ENCODE results near the gene AJM1.

DNA sequence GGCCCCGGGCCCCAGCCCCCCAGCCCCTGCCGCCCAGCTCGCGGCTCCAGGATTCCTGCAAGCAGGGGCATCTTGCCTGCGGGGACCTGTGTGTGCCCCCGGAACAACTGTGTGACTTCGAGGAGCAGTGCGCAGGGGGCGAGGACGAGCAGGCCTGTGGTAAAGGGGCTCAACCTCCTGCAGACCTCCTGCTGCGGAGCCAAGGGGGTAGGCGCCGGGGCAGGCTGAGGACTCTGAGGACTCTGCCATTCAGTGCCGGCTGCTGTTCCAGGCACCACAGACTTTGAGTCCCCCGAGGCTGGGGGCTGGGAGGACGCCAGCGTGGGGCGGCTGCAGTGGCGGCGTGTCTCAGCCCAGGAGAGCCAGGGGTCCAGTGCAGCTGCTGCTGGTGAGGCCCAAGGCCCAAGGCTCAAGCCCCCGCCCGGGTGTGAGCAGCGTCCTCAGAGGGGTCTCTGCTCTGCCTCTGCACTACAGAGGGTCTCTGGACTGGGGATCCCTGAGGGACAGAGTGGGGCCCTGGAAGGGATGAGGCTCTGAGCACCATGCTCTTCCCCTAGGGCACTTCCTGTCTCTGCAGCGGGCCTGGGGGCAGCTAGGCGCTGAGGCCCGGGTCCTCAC lies 13.3 kb downstream of the AJM1 start:
- no peak for TF ChIP-seq POLR2A (IDR thresholded peaks at IDR 0.05)
- TF ChIP-seq, protein P1, sequence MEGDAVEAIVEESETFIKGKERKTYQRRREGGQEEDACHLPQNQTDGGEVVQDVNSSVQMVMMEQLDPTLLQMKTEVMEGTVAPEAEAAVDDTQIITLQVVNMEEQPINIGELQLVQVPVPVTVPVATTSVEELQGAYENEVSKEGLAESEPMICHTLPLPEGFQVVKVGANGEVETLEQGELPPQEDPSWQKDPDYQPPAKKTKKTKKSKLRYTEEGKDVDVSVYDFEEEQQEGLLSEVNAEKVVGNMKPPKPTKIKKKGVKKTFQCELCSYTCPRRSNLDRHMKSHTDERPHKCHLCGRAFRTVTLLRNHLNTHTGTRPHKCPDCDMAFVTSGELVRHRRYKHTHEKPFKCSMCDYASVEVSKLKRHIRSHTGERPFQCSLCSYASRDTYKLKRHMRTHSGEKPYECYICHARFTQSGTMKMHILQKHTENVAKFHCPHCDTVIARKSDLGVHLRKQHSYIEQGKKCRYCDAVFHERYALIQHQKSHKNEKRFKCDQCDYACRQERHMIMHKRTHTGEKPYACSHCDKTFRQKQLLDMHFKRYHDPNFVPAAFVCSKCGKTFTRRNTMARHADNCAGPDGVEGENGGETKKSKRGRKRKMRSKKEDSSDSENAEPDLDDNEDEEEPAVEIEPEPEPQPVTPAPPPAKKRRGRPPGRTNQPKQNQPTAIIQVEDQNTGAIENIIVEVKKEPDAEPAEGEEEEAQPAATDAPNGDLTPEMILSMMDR (IDR thresholded peaks at IDR 0.05), result no peak
- no peak for TF ChIP-seq EP300 (IDR thresholded peaks at IDR 0.05)

Measured in ovary (tissue), 3 donors.